GM13976 (cell line): ENCODE results near the gene CPSF7.

Experiments
- DNase-seq: peaks from one replicate; pipeline ENCODE4 v3.0.0; 2012; ENCODE audit warnings: low spot score
- in situ Hi-C: fragments of 300-500 bp; cut with MboI; formaldehyde crosslinking; loops from one replicate; pipeline ENCODE4 v1.12.0; 2022; ENCODE audit warnings: low sequenced_read_pairs, mixed read lengths, inconsistent platforms; ENCODE audit not compliant: unreplicated experiment
- TF ChIP-seq, protein P1 (sequence below): IDR thresholded peaks from 2 replicates; pipeline ENCODE4 v1.5.1; 2012; ENCODE audit warnings: borderline replicate concordance, mild to moderate bottlenecking; ENCODE audit not compliant: insufficient read depth; ENCODE audit errors: extremely low read depth, missing control alignments, control extremely low read depth

CPSF7 gene

DNA sequence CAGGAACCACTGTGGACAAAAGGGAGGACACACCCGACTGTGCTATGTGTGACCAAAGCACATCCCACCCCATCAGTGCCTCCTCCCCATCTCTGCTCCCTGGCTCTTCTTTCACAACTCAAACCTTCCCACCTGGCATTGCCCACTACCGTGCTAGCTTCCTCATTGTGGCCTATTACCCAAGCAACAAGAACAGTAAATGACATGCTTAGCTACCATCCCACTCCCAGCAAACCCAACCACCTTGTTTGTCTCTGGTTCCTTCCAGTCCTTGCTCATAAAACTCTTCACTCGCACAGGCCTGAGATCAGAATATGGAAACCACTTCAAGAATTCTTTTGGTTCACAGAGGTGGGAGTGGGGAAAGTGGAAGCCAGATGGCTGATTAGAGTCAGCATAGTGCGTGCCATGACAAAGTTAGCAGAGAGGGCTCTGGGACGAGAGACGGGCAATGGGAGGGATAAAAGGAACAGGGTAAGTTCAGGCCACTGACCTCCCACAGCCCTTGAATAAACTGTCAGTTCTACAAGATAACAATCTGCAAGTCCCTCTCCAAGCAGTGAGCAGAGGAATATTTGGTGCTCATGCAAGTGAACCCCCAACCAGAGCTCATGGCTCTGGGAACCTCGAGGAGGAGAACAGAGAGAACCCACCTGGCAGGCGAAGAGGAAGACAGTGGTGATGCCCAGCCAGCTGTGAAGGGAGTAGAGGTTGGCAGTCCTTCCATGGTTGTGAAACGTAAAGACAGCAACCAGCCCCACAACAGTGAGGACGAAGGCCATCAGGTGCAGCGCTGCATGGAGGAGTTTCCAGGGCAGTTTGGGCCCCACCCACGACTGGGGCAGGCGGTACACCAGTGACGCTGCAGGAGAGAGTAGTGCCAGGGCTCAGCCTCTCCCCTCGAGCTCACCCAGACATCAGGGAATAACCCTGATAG is 76.4 kb downstream of the CPSF7 start:
- TF ChIP-seq, protein P1, sequence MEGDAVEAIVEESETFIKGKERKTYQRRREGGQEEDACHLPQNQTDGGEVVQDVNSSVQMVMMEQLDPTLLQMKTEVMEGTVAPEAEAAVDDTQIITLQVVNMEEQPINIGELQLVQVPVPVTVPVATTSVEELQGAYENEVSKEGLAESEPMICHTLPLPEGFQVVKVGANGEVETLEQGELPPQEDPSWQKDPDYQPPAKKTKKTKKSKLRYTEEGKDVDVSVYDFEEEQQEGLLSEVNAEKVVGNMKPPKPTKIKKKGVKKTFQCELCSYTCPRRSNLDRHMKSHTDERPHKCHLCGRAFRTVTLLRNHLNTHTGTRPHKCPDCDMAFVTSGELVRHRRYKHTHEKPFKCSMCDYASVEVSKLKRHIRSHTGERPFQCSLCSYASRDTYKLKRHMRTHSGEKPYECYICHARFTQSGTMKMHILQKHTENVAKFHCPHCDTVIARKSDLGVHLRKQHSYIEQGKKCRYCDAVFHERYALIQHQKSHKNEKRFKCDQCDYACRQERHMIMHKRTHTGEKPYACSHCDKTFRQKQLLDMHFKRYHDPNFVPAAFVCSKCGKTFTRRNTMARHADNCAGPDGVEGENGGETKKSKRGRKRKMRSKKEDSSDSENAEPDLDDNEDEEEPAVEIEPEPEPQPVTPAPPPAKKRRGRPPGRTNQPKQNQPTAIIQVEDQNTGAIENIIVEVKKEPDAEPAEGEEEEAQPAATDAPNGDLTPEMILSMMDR: no peak
- no peak for DNase-seq
- in situ Hi-C loops: no loop called here
